ENCODE results near the gene KRTAP1-1. TPM values are rescaled to one million over a fixed set of nuclear protein-coding genes. Genes with fewer than 3 reads are reported as not detected.

The KRTAP1-1 gene
- total RNA-seq, 1 experiment from 2014 or later = not detected

- no peaks in the 10 kb centered on the region for H3K27me3 ChIP-seq (ENCODE audit: low read length)
- H4K20me1 ChIP-seq (ENCODE audit: low read length) = no peaks in the 10 kb centered on the region
- H3K4me3 ChIP-seq (ENCODE audit: low read length) = no peak overlapping the region
- DNase-seq (no peak), ATAC-seq (no peak)
- TF ChIP-seq CTCF (conservative IDR thresholded peaks at IDR 0.05; ENCODE audit: low read depth, low read length) (no peak), EZH2 (IDR thresholded peaks at IDR 0.05; ENCODE audit: low read length, unreplicated experiment) (no peak), EZH2phosphoT487 (IDR thresholded peaks at IDR 0.05; ENCODE audit: borderline replicate concordance, low read length) (no peak)
- no peak overlapping the region for H3K9ac ChIP-seq (ENCODE audit: low read length)
- POLR2A ChIA-PET (ENCODE audit: unreplicated experiment) = no interaction called here
- no peak overlapping the region for H3K4me2 ChIP-seq (ENCODE audit: low read length)
- H3K27ac ChIP-seq (ENCODE audit: low read length) = no peak overlapping the region
- peaks cover 9% of the 10 kb centered on the region for H3K4me1 ChIP-seq (ENCODE audit: insufficient read depth, low read length)
- no peak overlapping the region for H2AFZ ChIP-seq (ENCODE audit: low read length)
- no peaks in the 10 kb centered on the region for H3F3A ChIP-seq (ENCODE audit: low read length, unreplicated experiment)
- intact Hi-C loops (cut with micrococcal nuclease) = no loop called here
- BruUV-seq (replicated peaks) = no TSS peak
- CTCF ChIA-PET = no interaction called here
- no peaks in the 10 kb centered on the region for H3K79me2 ChIP-seq (ENCODE audit: low read length)
- H3K9me3 ChIP-seq (ENCODE audit: low read length) = no peaks in the 10 kb centered on the region
- H3K36me3 ChIP-seq (ENCODE audit: low read depth, low read length) = no peaks in the 10 kb centered on the region
- no peaks in the 10 kb centered on the region for H3K9me2 ChIP-seq (replicated peaks; ENCODE audit: low read length)
Observed at GRCh38 chr17:40997361-40997760, 43.9 kb downstream of the KRTAP1-1 start.

GRCh38 chr17:40996829-40997228 lies 44.4 kb downstream of the KRTAP1-1 start:
- Histone ChIP-seq H3K36me3 (ENCODE audit: low read depth, low read length) (no peaks in the 10 kb centered on the region), H3K9ac (ENCODE audit: low read length) (no peak overlapping the region), H3K4me1 (ENCODE audit: insufficient read depth, low read length) (peaks cover 5% of the 10 kb centered on the region), H3K4me2 (ENCODE audit: low read length) (no peak overlapping the region), H3F3A (ENCODE audit: low read length, unreplicated experiment) (no peaks in the 10 kb centered on the region), H3K9me3 (ENCODE audit: low read length) (no peaks in the 10 kb centered on the region), H4K20me1 (ENCODE audit: low read length) (no peaks in the 10 kb centered on the region), H3K79me2 (ENCODE audit: low read length) (no peaks in the 10 kb centered on the region), H3K4me3 (ENCODE audit: low read length) (no peak overlapping the region), H3K27me3 (ENCODE audit: low read length) (no peaks in the 10 kb centered on the region), H3K9me2 (replicated peaks; ENCODE audit: low read length) (no peaks in the 10 kb centered on the region), H3K27ac (ENCODE audit: low read length) (no peak overlapping the region), H2AFZ (ENCODE audit: low read length) (no peak overlapping the region)
- CTCF ChIA-PET = no interaction called here
- TF ChIP-seq EZH2phosphoT487 (IDR thresholded peaks at IDR 0.05; ENCODE audit: borderline replicate concordance, low read length) = no peak
- TF ChIP-seq EZH2 (IDR thresholded peaks at IDR 0.05; ENCODE audit: low read length, unreplicated experiment) = no peak
- TF ChIP-seq CTCF (conservative IDR thresholded peaks at IDR 0.05; ENCODE audit: low read depth, low read length) = no peak
- BruUV-seq (replicated peaks) = no TSS peak
- DNase-seq (no peak), ATAC-seq (no peak)
- POLR2A ChIA-PET (ENCODE audit: unreplicated experiment) = no interaction called here
- intact Hi-C loops (cut with micrococcal nuclease) = no loop called here

GRCh38 chr17:40995116-40995515 lies 46.1 kb downstream of the KRTAP1-1 start:
- Histone ChIP-seq H4K20me1 (ENCODE audit: low read length) (no peaks in the 10 kb centered on the region), H2AFZ (ENCODE audit: low read length) (no peak overlapping the region), H3K4me2 (ENCODE audit: low read length) (no peak overlapping the region), H3K9ac (ENCODE audit: low read length) (no peak overlapping the region), H3K79me2 (ENCODE audit: low read length) (no peaks in the 10 kb centered on the region), H3K36me3 (ENCODE audit: low read depth, low read length) (no peaks in the 10 kb centered on the region), H3K9me3 (ENCODE audit: low read length) (no peaks in the 10 kb centered on the region), H3K27me3 (ENCODE audit: low read length) (no peaks in the 10 kb centered on the region), H3K9me2 (replicated peaks; ENCODE audit: low read length) (no peaks in the 10 kb centered on the region), H3K4me1 (ENCODE audit: insufficient read depth, low read length) (no peaks in the 10 kb centered on the region), H3K27ac (ENCODE audit: low read length) (no peak overlapping the region), H3F3A (ENCODE audit: low read length, unreplicated experiment) (no peaks in the 10 kb centered on the region), H3K4me3 (ENCODE audit: low read length) (no peak overlapping the region)
- CTCF ChIA-PET = no interaction called here
- intact Hi-C loops (cut with micrococcal nuclease) = no loop called here
- ATAC-seq (no peak), DNase-seq (no peak)
- POLR2A ChIA-PET (ENCODE audit: unreplicated experiment) = no interaction called here
- BruUV-seq (replicated peaks) = no TSS peak
- no peak for TF ChIP-seq EZH2phosphoT487 (IDR thresholded peaks at IDR 0.05; ENCODE audit: borderline replicate concordance, low read length)
- no peak for TF ChIP-seq CTCF (conservative IDR thresholded peaks at IDR 0.05; ENCODE audit: low read depth, low read length)
- TF ChIP-seq EZH2 (IDR thresholded peaks at IDR 0.05; ENCODE audit: low read length, unreplicated experiment) = no peak

All from PC-3 (cell line).